A673 (cell line): Measurements from ENCODE around the gene SHANK3.

Experiments
- CTCF ChIP-seq: fragments of 300-800, 200-600 bp; sonication (generic); conservative IDR thresholded peaks from 2 replicates; pipeline ENCODE4 v1.5.1; 2017; ENCODE audit warnings: low read depth, mild to moderate bottlenecking, antibody characterized with exemption, low read length, moderate library complexity, mixed read lengths
- EZH2 ChIP-seq: fragments of 200-600 bp; sonication (generic); IDR thresholded peaks from 2 replicates; pipeline ENCODE4 v1.6.1; 2017; ENCODE audit warnings: borderline replicate concordance, low read depth, mild to moderate bottlenecking, mixed read lengths, antibody characterized with exemption, low read length; ENCODE audit not compliant: poor library complexity, severe bottlenecking

GRCh38 chr22:50706481-50707125 is 34.0 kb downstream of the SHANK3 start:
- TF ChIP-seq EZH2: no peak
- TF ChIP-seq CTCF: no peak
